ENCODE results near the gene SLC22A17. TPM values are rescaled to one million over a fixed set of nuclear protein-coding genes. Genes with fewer than 3 reads are reported as not detected.
A peak's percentile ranks its signal among the peaks of the same experiment; 100 is the strongest.

The SLC22A17 gene
- total and polyA plus RNA-seq, 9 of the 15 experiments (the other 6 are each of a cell fraction or from before 2014, with no cell fraction given): 0.07 to 0.09 TPM; not detected in 7

GRCh38 chr14:23365036-23365731 is 12.5 kb upstream of the SLC22A17 start, which contains the start of gene EFS:
EFS (minus strand) TSS chr14:23365172; CDS start chr14:23365025, 147 bp downstream.
- H3K4me1 ChIP-seq (replicated peaks in 1 of 2; ENCODE audit: control insufficient read depth in 2 of 2, insufficient read depth in 2 of 2, low read length in 2 of 2): peaks cover 0 to 21% of the 10 kb centered on the region in 2 experiments; a peak in 2 of 5 replicates
- 31% methylated on average over 7 of the region's 74 CpGs for WGBS (ENCODE audit: insufficient coverage, low coverage, missing lambda C conversion rate)
- FAIRE-seq: no peak
- CTCF ChIA-PET (ENCODE audit: low intra/inter-chr PET ratio): interaction anchor here (0.7 kb wide), 1 partner anchor 101 kb away, joined by 3 read pairs; no protein-coding TSS in a partner anchor
- no peak within 1 kb of the TSS for H2AFZ ChIP-seq (ENCODE audit: low read depth, low read length)
- TF ChIP-seq, protein P1, sequence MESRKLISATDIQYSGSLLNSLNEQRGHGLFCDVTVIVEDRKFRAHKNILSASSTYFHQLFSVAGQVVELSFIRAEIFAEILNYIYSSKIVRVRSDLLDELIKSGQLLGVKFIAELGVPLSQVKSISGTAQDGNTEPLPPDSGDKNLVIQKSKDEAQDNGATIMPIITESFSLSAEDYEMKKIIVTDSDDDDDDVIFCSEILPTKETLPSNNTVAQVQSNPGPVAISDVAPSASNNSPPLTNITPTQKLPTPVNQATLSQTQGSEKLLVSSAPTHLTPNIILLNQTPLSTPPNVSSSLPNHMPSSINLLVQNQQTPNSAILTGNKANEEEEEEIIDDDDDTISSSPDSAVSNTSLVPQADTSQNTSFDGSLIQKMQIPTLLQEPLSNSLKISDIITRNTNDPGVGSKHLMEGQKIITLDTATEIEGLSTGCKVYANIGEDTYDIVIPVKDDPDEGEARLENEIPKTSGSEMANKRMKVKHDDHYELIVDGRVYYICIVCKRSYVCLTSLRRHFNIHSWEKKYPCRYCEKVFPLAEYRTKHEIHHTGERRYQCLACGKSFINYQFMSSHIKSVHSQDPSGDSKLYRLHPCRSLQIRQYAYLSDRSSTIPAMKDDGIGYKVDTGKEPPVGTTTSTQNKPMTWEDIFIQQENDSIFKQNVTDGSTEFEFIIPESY (CRISPR knock-in tag; IDR thresholded peaks at IDR 0.05): peak; percentile 22; the same call in 1 of the 2 replicates
- TF ChIP-seq PPARD (CRISPR knock-in tag; IDR thresholded peaks at IDR 0.05): no peak
- no peak for DNase-seq (ENCODE audit: extremely low read depth in 1 of 4, low spot score in 3 of 4)
- peaks cover 10 to 45% of the 10 kb centered on the region in 2 experiments; a peak in 4 of 5 replicates for H3K27me3 ChIP-seq (ENCODE audit: control insufficient read depth in 2 of 2, insufficient read depth in 2 of 2, low read length in 2 of 2)
- intact Hi-C loops (cut with micrococcal nuclease) (no loop called here), in situ Hi-C loops (cut with MboI) (no loop called here)
- H3K9ac ChIP-seq (ENCODE audit: insufficient read depth in 1 of 2, low read depth in 2 of 2, low read length in 2 of 2): no peak within 1 kb of the TSS; a peak in 1 of 4 replicates
- no peak within 1 kb of the TSS for H3K27ac ChIP-seq (ENCODE audit: extremely low read depth, low read depth, low read length)
- BruUV-seq (replicated peaks): no TSS peak
- H3K9me3 ChIP-seq (replicated peaks; ENCODE audit: control insufficient read depth, insufficient read depth, low read depth, low read length): no peaks in the 10 kb centered on the region
- H3K36me3 ChIP-seq (ENCODE audit: control insufficient read depth, insufficient read depth, low read length): no peaks in the 10 kb centered on the region
- no peak within 1 kb of the TSS for H3K4me2 ChIP-seq (ENCODE audit: insufficient read depth, low read length)
- no peaks in the 10 kb centered on the region for H3K9me1 ChIP-seq (ENCODE audit: control insufficient read depth, insufficient read depth, low read length)
- POLR2A ChIA-PET: interaction anchor here (0.6 kb wide), 1 partner anchor 735 kb away, joined by 3 read pairs; no protein-coding TSS in a partner anchor
- no peaks in the 10 kb centered on the region; the same call in 1 of the 2 replicates for H4K20me1 ChIP-seq (replicated peaks; ENCODE audit: control insufficient read depth, insufficient read depth, low read length)
- H3K4me3 ChIP-seq: no peak within 1 kb of the TSS
- no peaks in the 10 kb centered on the region for H3K79me2 ChIP-seq (ENCODE audit: control insufficient read depth, insufficient read depth, low read length)
- no peak for ATAC-seq
